SK-N-SH treated with all-trans-retinoic acid at 6 μM for 48 hours (cell line): Measurements from ENCODE around the gene METTL2B.
A peak's percentile ranks its signal among the peaks of the same experiment; 100 is the strongest.

Experiments
- BACH2 ChIP-seq: fragments of 250-450 bp; sonication (Bioruptor Pico); IDR thresholded peaks from 2 replicates; pipeline ENCODE4 v1.9.0; 2021; ENCODE audit warnings: mild to moderate bottlenecking, borderline replicate concordance
- CSDC2 ChIP-seq: fragments of 250-450 bp; sonication (Bioruptor Pico); IDR thresholded peaks from 2 replicates; pipeline ENCODE4 v1.5.0; 2020; ENCODE audit warnings: mild to moderate bottlenecking, moderate library complexity
- CSRNP3 ChIP-seq: fragments of 250-450 bp; sonication (Bioruptor Pico); IDR thresholded peaks from 2 replicates; pipeline ENCODE4 v1.5.1; 2021; ENCODE audit warnings: mild to moderate bottlenecking, moderate library complexity
- OSR1 ChIP-seq: fragments of 250-450 bp; sonication (Bioruptor Pico); IDR thresholded peaks from 2 replicates; pipeline ENCODE4 v1.8.0; 2022; ENCODE audit warnings: moderate library complexity, mild to moderate bottlenecking, inconsistent platforms
- PATZ1 ChIP-seq: fragments of 250-450 bp; sonication (Bioruptor Pico); IDR thresholded peaks from 2 replicates; pipeline ENCODE4 v1.8.0; 2020; ENCODE audit warnings: mild to moderate bottlenecking, moderate library complexity, borderline replicate concordance
- RARB ChIP-seq: fragments of 250-450 bp; sonication (Bioruptor Pico); IDR thresholded peaks from 2 replicates; pipeline ENCODE4 v1.8.0; 2021; ENCODE audit warnings: mild to moderate bottlenecking, moderate library complexity
- SNAI2 ChIP-seq: fragments of 250-450 bp; sonication (Bioruptor Pico); IDR thresholded peaks from 2 replicates; pipeline ENCODE4 v1.5.0; 2020; ENCODE audit warnings: mild to moderate bottlenecking, moderate library complexity
- TSHZ2 ChIP-seq: fragments of 250-450 bp; sonication (Bioruptor Pico); IDR thresholded peaks from 2 replicates; pipeline ENCODE4 v1.5.0; 2020; ENCODE audit warnings: mild to moderate bottlenecking, moderate library complexity
- ZFP30 ChIP-seq: fragments of 450-650 bp; formaldehyde crosslinking; IDR thresholded peaks from 2 replicates; pipeline ENCODE4 v1.5.0; 2022; ENCODE audit warnings: mild to moderate bottlenecking, moderate library complexity
- ZNF70 ChIP-seq: fragments of 450-650 bp; formaldehyde crosslinking; IDR thresholded peaks from 2 replicates; pipeline ENCODE4 v1.5.0; 2020; ENCODE audit warnings: mild to moderate bottlenecking, moderate library complexity
- ZNF8 ChIP-seq: fragments of 450-650 bp; formaldehyde crosslinking; IDR thresholded peaks from 2 replicates; pipeline ENCODE4 v1.5.0; 2020; ENCODE audit warnings: mild to moderate bottlenecking, moderate library complexity

GRCh38 chr7:128434413-128435326 lies 41.9 kb upstream of the METTL2B start:
- TF ChIP-seq ZFP30 (CRISPR knock-in tag) (no peak), SNAI2 (CRISPR knock-in tag) (peak; percentile 83; the same call in 1 of the 2 replicates), ZNF8 (no peak; the same call in 1 of the 2 replicates), CSDC2 (CRISPR knock-in tag) (0 out of 2 replicates have a peak, but pooled peaks have one; percentile 66), OSR1 (CRISPR knock-in tag) (no peak), BACH2 (CRISPR knock-in tag) (no peak), ZNF70 (no peak), TSHZ2 (CRISPR knock-in tag) (no peak), PATZ1 (CRISPR knock-in tag) (no peak), RARB (CRISPR knock-in tag) (no peak), CSRNP3 (no peak)
